ENCODE data around the gene TLCD4.
A peak's percentile ranks its signal among the peaks of the same experiment; 100 is the strongest.
"Not testable (repeated sequence)": the region's sequence is repeated elsewhere in the genome, so short reads cannot be mapped to it uniquely, and the experiment has no call there.

TLCD4 gene

GRCh38 chr1:95089650-95090287 is 27.4 kb upstream of the TLCD4 start:
- H3K36me3 ChIP-seq = no peaks in the 10 kb centered on the region
- H3K9me3 ChIP-seq = no peaks in the 10 kb centered on the region
- no peak overlapping the region for H3K27ac ChIP-seq
- peaks cover 0 to 1% of the 10 kb centered on the region in 2 experiments for H3K4me1 ChIP-seq (ENCODE audit: control insufficient read depth in 1 of 2, insufficient read depth in 1 of 2, low read depth in 1 of 2, low read length in 1 of 2)
- no peak overlapping the region for H3K4me3 ChIP-seq (ENCODE audit: low read depth in 1 of 2, low read length in 1 of 2)
- peaks cover 6% of the 10 kb centered on the region for H3K27me3 ChIP-seq
- no peak for TF ChIP-seq CTCF (IDR thresholded peaks at IDR 0.05)

- not testable (repeated sequence) for H3K27ac ChIP-seq; H3K4me3 ChIP-seq (ENCODE audit: low read depth in 1 of 2, low read length in 1 of 2); H3K27me3 ChIP-seq; H3K36me3 ChIP-seq; H3K9me3 ChIP-seq
- peaks cover 10 to 16% of the 10 kb centered on the region in 2 experiments for H3K4me1 ChIP-seq (ENCODE audit: control insufficient read depth in 1 of 2, insufficient read depth in 1 of 2, low read depth in 1 of 2, low read length in 1 of 2)
Measured at GRCh38 chr1:95091290-95091689, 25.9 kb upstream of the TLCD4 start.

DNA sequence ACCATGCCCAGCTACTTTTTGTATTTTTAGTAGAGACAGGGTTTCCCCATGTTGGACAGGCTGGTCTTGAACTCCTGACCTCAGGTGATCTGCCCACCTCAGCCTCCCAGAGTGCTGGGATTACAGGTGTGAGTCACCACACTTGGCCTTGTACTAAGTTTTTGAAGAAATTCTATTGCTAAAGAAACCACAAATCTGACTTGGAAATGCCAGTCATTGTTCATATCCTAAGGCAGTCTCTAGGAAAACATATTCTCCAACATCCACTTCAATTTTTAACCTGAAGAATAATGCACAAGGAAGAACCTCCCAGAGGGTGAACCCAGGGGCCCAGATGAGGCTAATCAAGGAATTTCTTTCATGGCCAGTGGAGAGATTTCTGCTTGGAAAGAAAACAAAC is 24.3 kb upstream of the TLCD4 start:
- peaks cover 26 to 32% of the 10 kb centered on the region in 2 experiments for H3K4me1 ChIP-seq (ENCODE audit: control insufficient read depth in 1 of 2, insufficient read depth in 1 of 2, low read depth in 1 of 2, low read length in 1 of 2)
- H3K27me3 ChIP-seq; H3K36me3 ChIP-seq; H3K9me3 ChIP-seq; H3K4me3 ChIP-seq (ENCODE audit: low read depth in 1 of 2, low read length in 1 of 2); H3K27ac ChIP-seq: not testable (repeated sequence)

DNA sequence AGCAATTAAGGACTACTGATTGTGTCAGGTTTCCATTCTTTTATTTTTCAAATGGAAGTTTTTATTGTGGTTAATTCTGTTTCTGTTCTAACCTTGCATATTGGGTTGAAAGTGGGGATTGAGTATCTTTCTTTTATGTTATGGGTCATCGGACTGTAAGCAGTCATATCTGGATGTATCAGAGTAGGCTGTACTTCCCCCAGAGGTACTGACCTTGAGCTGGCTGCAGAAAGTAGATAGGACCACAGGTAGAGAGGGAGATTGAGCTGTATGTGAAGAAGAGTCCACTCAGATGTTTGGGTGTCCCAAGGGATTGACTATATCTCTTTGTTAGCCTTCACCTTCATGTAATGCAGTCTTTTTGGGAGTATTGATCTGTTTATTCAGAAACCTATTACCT is 23.9 kb upstream of the TLCD4 start:
- TF ChIP-seq CTCF (IDR thresholded peaks at IDR 0.05) = no peak
- Histone ChIP-seq H3K4me1 (ENCODE audit: control insufficient read depth in 1 of 2, insufficient read depth in 1 of 2, low read depth in 1 of 2, low read length in 1 of 2) (peaks cover 30 to 36% of the 10 kb centered on the region in 2 experiments), H3K4me3 (ENCODE audit: low read depth in 1 of 2, low read length in 1 of 2) (no peak overlapping the region), H3K9me3 (no peaks in the 10 kb centered on the region), H3K27ac (no peak overlapping the region), H3K27me3 (no peaks in the 10 kb centered on the region), H3K36me3 (no peaks in the 10 kb centered on the region)

DNA sequence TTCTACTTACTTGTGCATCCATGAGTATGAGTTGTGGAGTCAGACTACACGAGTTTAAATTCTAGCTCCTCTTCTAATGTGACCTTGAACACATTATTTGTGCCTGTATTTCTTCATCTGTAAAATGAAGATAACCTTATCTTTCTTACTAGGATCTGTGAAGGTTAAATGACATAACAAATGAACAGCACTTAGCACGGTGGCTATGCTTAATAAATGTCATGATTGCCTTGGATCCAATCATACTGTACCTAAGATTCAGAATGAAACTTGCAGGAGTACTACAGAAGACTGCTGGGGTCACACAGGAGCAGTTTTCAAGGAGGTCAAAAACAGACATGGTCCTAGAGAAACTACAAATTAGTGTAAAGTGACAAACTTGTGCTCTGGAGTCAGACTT is 22.2 kb upstream of the TLCD4 start:
- H3K4me3 ChIP-seq (ENCODE audit: low read depth in 1 of 2, low read length in 1 of 2) = no peak overlapping the region
- H3K27ac ChIP-seq = peak overlapping the region; percentile 77
- no peaks in the 10 kb centered on the region for H3K36me3 ChIP-seq
- peaks cover 35 to 47% of the 10 kb centered on the region in 2 experiments for H3K4me1 ChIP-seq (ENCODE audit: control insufficient read depth in 1 of 2, insufficient read depth in 1 of 2, low read depth in 1 of 2, low read length in 1 of 2)
- H3K9me3 ChIP-seq = no peaks in the 10 kb centered on the region
- no peaks in the 10 kb centered on the region for H3K27me3 ChIP-seq
- TF ChIP-seq CTCF (IDR thresholded peaks at IDR 0.05) = no peak

DNA sequence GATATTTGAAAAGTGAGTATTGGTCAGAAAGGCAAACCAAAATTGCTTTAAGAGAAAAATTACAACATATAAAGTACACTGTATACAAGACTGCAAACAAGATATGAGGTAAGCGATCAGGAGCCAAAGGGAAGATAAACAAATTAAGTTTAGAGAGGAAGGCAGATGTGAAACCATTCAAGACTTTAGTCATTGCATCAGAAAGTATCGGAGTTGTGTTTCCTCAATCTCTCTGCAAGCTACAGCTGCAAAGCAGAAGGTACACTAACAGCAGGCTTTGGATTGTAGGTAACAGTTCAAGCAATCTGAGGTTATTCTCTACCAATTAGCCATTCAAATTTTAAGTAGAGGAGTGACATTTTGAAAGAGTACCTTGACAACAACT is 21.3 kb upstream of the TLCD4 start:
- H3K4me3 ChIP-seq (ENCODE audit: low read depth in 1 of 2, low read length in 1 of 2) = peak overlapping the region in 1 of 2 experiments; percentile 8
- no peaks in the 10 kb centered on the region for H3K9me3 ChIP-seq
- peak overlapping the region; percentile 77 for H3K27ac ChIP-seq
- H3K4me1 ChIP-seq (ENCODE audit: control insufficient read depth in 1 of 2, insufficient read depth in 1 of 2, low read depth in 1 of 2, low read length in 1 of 2) = peaks cover 35 to 47% of the 10 kb centered on the region in 2 experiments
- no peaks in the 10 kb centered on the region for H3K36me3 ChIP-seq
- no peaks in the 10 kb centered on the region for H3K27me3 ChIP-seq
- TF ChIP-seq CTCF (IDR thresholded peaks at IDR 0.05) = no peak
